Liver (tissue), 9 donors: ENCODE measurements around the gene SPATA2L. TPM values are rescaled to one million over a fixed set of nuclear protein-coding genes. Genes with fewer than 3 reads are reported as not detected.

Source experiments
- DNase-seq: peaks from one replicate; pipeline ENCODE4 v3.0.0-alpha.2; 2017; ENCODE audit warnings: low spot score
- H3K27ac ChIP-seq, 2 donors: one replicate each; pipeline ENCODE4 v1.7.0; 2013; ENCODE audit warnings: inconsistent platforms in 2 of 2, low read length in 2 of 2, control low read depth in 1 of 2, low read depth in 1 of 2, mild to moderate bottlenecking in 1 of 2
- H3K27me3 ChIP-seq, 4 donors: one replicate each; pipeline versions ENCODE4 v1.6.1 to v1.7.0; 2013; ENCODE audit warnings: low read length in 3 of 4, inconsistent platforms in 1 of 4, mild to moderate bottlenecking in 1 of 4, moderate library complexity in 1 of 4; ENCODE audit not compliant: control insufficient read depth in 4 of 4, insufficient read depth in 4 of 4
- H3K36me3 ChIP-seq, 4 donors: one replicate each; pipeline versions ENCODE4 v1.6.1 to v1.7.0; 2013; ENCODE audit warnings: low read length in 3 of 4, mild to moderate bottlenecking in 3 of 4, low read depth in 1 of 4, moderate library complexity in 1 of 4; ENCODE audit not compliant: control insufficient read depth in 4 of 4, insufficient read depth in 3 of 4
- H3K4me1 ChIP-seq, 4 donors: one replicate each; pipeline versions ENCODE4 v1.6.1 to v1.7.0; 2013; ENCODE audit warnings: low read length in 3 of 4, mild to moderate bottlenecking in 3 of 4, moderate library complexity in 1 of 4; ENCODE audit not compliant: control insufficient read depth in 4 of 4, insufficient read depth in 4 of 4
- H3K4me3 ChIP-seq, 3 donors: one replicate each; pipeline versions ENCODE4 v1.6.1 to v1.7.0; 2013; ENCODE audit warnings: low read length in 3 of 3, control low read depth in 1 of 3, low read depth in 1 of 3, mild to moderate bottlenecking in 1 of 3
- H3K9ac ChIP-seq, 2 donors: one replicate each; pipeline ENCODE4 v1.7.0; 2013; ENCODE audit warnings: low read length in 2 of 2, mild to moderate bottlenecking in 2 of 2, moderate library complexity in 2 of 2, control low read depth in 1 of 2, low read depth in 1 of 2
- H3K9me3 ChIP-seq, 4 donors: one replicate each; pipeline versions ENCODE4 v1.6.1 to v1.7.0; 2013; ENCODE audit warnings: low read length in 3 of 4; ENCODE audit not compliant: control insufficient read depth in 4 of 4
- ATF3 ChIP-seq: IDR thresholded peaks from 2 replicates; pipeline ENCODE4 v1.6.1; 2016; ENCODE audit warnings: antibody characterized with exemption
- EGR1 ChIP-seq, 2 donors: IDR thresholded peaks; 2 replicates each; pipeline ENCODE4 v1.6.1; 2016 to 2018; ENCODE audit warnings: antibody characterized with exemption in 2 of 2, low read depth in 2 of 2
- FOXA1 ChIP-seq: IDR thresholded peaks from 2 replicates; pipeline ENCODE4 v1.6.1; 2016; ENCODE audit warnings: antibody characterized with exemption
- GABPA ChIP-seq, 2 donors: IDR thresholded peaks in 1 of 2; conservative IDR thresholded peaks in 1 of 2; 2 replicates each; pipeline ENCODE4 v1.6.1; 2016; ENCODE audit warnings: antibody characterized with exemption in 2 of 2, mild to moderate bottlenecking in 1 of 2, moderate library complexity in 1 of 2
- HNF4A ChIP-seq, 2 donors: conservative IDR thresholded peaks; 2 replicates each; pipeline ENCODE4 v1.6.1; 2016; ENCODE audit warnings: antibody characterized with exemption in 2 of 2, mild to moderate bottlenecking in 2 of 2
- JUND ChIP-seq, 2 donors: IDR thresholded peaks; 2 replicates each; pipeline ENCODE4 v1.6.1; 2016; ENCODE audit warnings: antibody characterized with exemption in 2 of 2
- RAD21 ChIP-seq, 2 donors: IDR thresholded peaks; 2 replicates each; pipeline ENCODE4 v1.6.1; 2016; ENCODE audit warnings: antibody characterized with exemption in 2 of 2, mild to moderate bottlenecking in 2 of 2
- RXRA ChIP-seq, 2 donors: IDR thresholded peaks; 2 replicates each; pipeline ENCODE4 v1.6.1; 2017 to 2018; ENCODE audit warnings: antibody characterized with exemption in 2 of 2, mild to moderate bottlenecking in 1 of 2
- YY1 ChIP-seq: IDR thresholded peaks from 2 replicates; pipeline ENCODE4 v1.6.1; 2016; ENCODE audit warnings: antibody characterized with exemption, mild to moderate bottlenecking
- WGBS: extraction: QIAGEN DNeasy Blood & Tissue Kit; methylation state at CpG from one replicate; pipeline ENCODE4 v1.1.7; 2013; 5-methylcytosine and 5-hydroxymethylcytosine counted together
- polyA plus RNA-seq, 2 donors: library from polyadenylated mRNA; stranded (reverse) in 1 of 2; unstranded in 1 of 2; fragments of 200-250 nt in 1 of 2; fragments of >200 nt in 1 of 2; fragmentation: Nextera tagmentation in 1 of 2; extraction: Ambion mirVana in 1 of 2; gene quantifications; one replicate each; pipeline versions ENCODE4 v1.2.1 to v1.2.3, GENCODE V29; 2013 to 2015
- total RNA-seq, 2 donors: library from RNA; depleted of rRNA; stranded (reverse); fragments of >200 nt; gene quantifications; one replicate each; pipeline ENCODE4 v1.2.3, GENCODE V29; 2014
- TF ChIP-seq, protein P1 (sequence below): IDR thresholded peaks from 2 replicates; pipeline ENCODE4 v1.6.1; 2016; ENCODE audit warnings: antibody characterized with exemption, mild to moderate bottlenecking
- TF ChIP-seq, protein P2 (sequence below): fragments of 150-350 bp; IDR thresholded peaks from 2 replicates; pipeline ENCODE4 v1.5.1; 2017; ENCODE audit warnings: improper control_type of control experiment, low read depth, low read length; ENCODE audit not compliant: missing input control
- TF ChIP-seq, protein P3 (sequence below): IDR thresholded peaks from 2 replicates; pipeline ENCODE4 v1.6.1; 2016; ENCODE audit warnings: antibody characterized with exemption
- donor health status: healthy.
- donor health status: healthy.
- donor health status: healthy.
- donor health status: healthy.
- donor health status: healthy.

The SPATA2L gene
- total and polyA plus RNA-seq, 4 donors, result 4.6 to 11.3 (median 6.9) TPM

- Histone ChIP-seq H3K9ac (no peak overlapping the region), H3K4me1 (peaks cover 0 to 15% (median 8%) of the 10 kb centered on the region in 4 donors), H3K27ac (peak overlapping the region; percentile 23 to 56), H3K36me3 (peaks cover 0 to 3% (median 2%) of the 10 kb centered on the region in 4 donors), H3K27me3 (no peaks in the 10 kb centered on the region), H3K9me3 (no peaks in the 10 kb centered on the region), H3K4me3 (peak overlapping the region in 2 of 3 donors; percentile 30 to 42)
- 32% methylated on average over 5 of the region's 5 CpGs for WGBS
- no peak for DNase-seq
- no peak for TF ChIP-seq JUND (IDR thresholded peaks at IDR 0.05)
- peak; percentile 22 to 75 for TF ChIP-seq HNF4A (conservative IDR thresholded peaks at IDR 0.05)
- no peak for TF ChIP-seq GABPA (IDR thresholded peaks at IDR 0.05 in 1 of 2, conservative IDR thresholded peaks at IDR 0.05 in 1 of 2)
- no peak for TF ChIP-seq RAD21 (IDR thresholded peaks at IDR 0.05)
- TF ChIP-seq, protein P1, sequence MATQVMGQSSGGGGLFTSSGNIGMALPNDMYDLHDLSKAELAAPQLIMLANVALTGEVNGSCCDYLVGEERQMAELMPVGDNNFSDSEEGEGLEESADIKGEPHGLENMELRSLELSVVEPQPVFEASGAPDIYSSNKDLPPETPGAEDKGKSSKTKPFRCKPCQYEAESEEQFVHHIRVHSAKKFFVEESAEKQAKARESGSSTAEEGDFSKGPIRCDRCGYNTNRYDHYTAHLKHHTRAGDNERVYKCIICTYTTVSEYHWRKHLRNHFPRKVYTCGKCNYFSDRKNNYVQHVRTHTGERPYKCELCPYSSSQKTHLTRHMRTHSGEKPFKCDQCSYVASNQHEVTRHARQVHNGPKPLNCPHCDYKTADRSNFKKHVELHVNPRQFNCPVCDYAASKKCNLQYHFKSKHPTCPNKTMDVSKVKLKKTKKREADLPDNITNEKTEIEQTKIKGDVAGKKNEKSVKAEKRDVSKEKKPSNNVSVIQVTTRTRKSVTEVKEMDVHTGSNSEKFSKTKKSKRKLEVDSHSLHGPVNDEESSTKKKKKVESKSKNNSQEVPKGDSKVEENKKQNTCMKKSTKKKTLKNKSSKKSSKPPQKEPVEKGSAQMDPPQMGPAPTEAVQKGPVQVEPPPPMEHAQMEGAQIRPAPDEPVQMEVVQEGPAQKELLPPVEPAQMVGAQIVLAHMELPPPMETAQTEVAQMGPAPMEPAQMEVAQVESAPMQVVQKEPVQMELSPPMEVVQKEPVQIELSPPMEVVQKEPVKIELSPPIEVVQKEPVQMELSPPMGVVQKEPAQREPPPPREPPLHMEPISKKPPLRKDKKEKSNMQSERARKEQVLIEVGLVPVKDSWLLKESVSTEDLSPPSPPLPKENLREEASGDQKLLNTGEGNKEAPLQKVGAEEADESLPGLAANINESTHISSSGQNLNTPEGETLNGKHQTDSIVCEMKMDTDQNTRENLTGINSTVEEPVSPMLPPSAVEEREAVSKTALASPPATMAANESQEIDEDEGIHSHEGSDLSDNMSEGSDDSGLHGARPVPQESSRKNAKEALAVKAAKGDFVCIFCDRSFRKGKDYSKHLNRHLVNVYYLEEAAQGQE, result no peak
These were observed 32.7 kb downstream of the SPATA2L start for GRCh38 chr16:89668790-89669158.

DNA sequence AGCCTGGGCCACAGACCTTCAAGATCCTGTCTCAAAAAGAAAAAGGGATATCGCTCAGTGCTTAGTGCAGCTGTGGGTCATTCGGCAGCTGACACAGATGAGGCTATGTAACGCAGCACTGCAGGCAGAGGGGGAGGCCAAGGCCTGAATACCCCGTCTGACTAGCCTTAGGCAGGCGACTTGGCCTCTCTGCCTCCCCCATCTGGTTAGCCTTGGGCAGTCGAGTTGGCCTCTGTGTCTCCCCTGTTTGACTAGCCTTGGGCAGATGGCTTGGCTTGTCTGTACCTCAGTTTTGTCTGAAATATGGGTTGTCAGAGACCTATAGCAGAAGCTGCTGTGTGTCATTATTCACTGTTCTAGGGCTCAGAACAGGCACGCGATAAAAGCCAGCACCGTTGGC, 33.9 kb downstream of the SPATA2L start:
- H3K4me1 ChIP-seq, result peaks cover 0 to 15% (median 8%) of the 10 kb centered on the region in 4 donors
- peaks cover 0 to 3% (median 3%) of the 10 kb centered on the region in 4 donors for H3K36me3 ChIP-seq
- no peak for DNase-seq
- WGBS, result 83% methylated on average over 9 of the region's 9 CpGs
- no peak overlapping the region for H3K27ac ChIP-seq
- TF ChIP-seq EGR1 (IDR thresholded peaks at IDR 0.05; ENCODE audit: low read depth in 2 of 2) (no peak), FOXA1 (no peak), ATF3 (no peak), YY1 (no peak), RXRA (IDR thresholded peaks at IDR 0.05) (no peak), HNF4A (conservative IDR thresholded peaks at IDR 0.05) (no peak)
- TF ChIP-seq, protein P2, sequence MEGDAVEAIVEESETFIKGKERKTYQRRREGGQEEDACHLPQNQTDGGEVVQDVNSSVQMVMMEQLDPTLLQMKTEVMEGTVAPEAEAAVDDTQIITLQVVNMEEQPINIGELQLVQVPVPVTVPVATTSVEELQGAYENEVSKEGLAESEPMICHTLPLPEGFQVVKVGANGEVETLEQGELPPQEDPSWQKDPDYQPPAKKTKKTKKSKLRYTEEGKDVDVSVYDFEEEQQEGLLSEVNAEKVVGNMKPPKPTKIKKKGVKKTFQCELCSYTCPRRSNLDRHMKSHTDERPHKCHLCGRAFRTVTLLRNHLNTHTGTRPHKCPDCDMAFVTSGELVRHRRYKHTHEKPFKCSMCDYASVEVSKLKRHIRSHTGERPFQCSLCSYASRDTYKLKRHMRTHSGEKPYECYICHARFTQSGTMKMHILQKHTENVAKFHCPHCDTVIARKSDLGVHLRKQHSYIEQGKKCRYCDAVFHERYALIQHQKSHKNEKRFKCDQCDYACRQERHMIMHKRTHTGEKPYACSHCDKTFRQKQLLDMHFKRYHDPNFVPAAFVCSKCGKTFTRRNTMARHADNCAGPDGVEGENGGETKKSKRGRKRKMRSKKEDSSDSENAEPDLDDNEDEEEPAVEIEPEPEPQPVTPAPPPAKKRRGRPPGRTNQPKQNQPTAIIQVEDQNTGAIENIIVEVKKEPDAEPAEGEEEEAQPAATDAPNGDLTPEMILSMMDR, result no peak
- TF ChIP-seq, protein P3, sequence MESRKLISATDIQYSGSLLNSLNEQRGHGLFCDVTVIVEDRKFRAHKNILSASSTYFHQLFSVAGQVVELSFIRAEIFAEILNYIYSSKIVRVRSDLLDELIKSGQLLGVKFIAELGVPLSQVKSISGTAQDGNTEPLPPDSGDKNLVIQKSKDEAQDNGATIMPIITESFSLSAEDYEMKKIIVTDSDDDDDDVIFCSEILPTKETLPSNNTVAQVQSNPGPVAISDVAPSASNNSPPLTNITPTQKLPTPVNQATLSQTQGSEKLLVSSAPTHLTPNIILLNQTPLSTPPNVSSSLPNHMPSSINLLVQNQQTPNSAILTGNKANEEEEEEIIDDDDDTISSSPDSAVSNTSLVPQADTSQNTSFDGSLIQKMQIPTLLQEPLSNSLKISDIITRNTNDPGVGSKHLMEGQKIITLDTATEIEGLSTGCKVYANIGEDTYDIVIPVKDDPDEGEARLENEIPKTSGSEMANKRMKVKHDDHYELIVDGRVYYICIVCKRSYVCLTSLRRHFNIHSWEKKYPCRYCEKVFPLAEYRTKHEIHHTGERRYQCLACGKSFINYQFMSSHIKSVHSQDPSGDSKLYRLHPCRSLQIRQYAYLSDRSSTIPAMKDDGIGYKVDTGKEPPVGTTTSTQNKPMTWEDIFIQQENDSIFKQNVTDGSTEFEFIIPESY, result no peak
- H3K9me3 ChIP-seq, result no peaks in the 10 kb centered on the region
- no peaks in the 10 kb centered on the region for H3K27me3 ChIP-seq
- no peak overlapping the region for H3K9ac ChIP-seq
- no peak overlapping the region for H3K4me3 ChIP-seq
